ENCODE measurements around the gene ADAM23.

GRCh38 chr2:206563374-206563773 is 120.0 kb downstream of the ADAM23 start:
- TF ChIP-seq CTCF (IDR thresholded peaks at IDR 0.05) = no peak
- no peak for TF ChIP-seq POLR2A (IDR thresholded peaks at IDR 0.05)

All from body of pancreas (tissue), 4 donors.